Large intestine (tissue), 3 donors: Measurements from ENCODE around the gene TMEM245. TPM values are rescaled to one million over a fixed set of nuclear protein-coding genes. Genes with fewer than 3 reads are reported as not detected.
"Not testable (repeated sequence)": the region's sequence is repeated elsewhere in the genome, so short reads cannot be mapped to it uniquely, and the experiment has no call there.

Experiments used
- DNase-seq, 2 donors: peaks; one replicate each; pipeline versions ENCODE4 v3.0.0 to v3.0.0-alpha.2; 2013
- H3K27ac ChIP-seq: one replicate; pipeline ENCODE4 v1.5.1; 2013; ENCODE audit warnings: low read length
- H3K27me3 ChIP-seq: 2 replicates; pipeline ENCODE4 v1.6.1; 2013; ENCODE audit warnings: low read length; ENCODE audit not compliant: control insufficient read depth, insufficient read depth
- H3K36me3 ChIP-seq: 2 replicates; pipeline ENCODE4 v1.6.1; 2013; ENCODE audit warnings: low read length; ENCODE audit not compliant: control insufficient read depth, insufficient read depth
- H3K4me1 ChIP-seq: one replicate; pipeline ENCODE4 v1.6.1; 2013; ENCODE audit warnings: low read length; ENCODE audit not compliant: control insufficient read depth, insufficient read depth
- H3K4me3 ChIP-seq: one replicate; pipeline ENCODE4 v1.5.1; 2013; ENCODE audit warnings: low read length
- H3K9me3 ChIP-seq: one replicate; pipeline ENCODE4 v1.6.1; 2013; ENCODE audit warnings: mild to moderate bottlenecking, low read depth, low read length, moderate library complexity; ENCODE audit not compliant: control insufficient read depth
- WGBS: methylation state at CpG from one replicate; pipeline ENCODE4 v1.1.5; 2013; ENCODE audit warnings: low lambda C conversion rate; ENCODE audit not compliant: insufficient coverage; 5-methylcytosine and 5-hydroxymethylcytosine counted together
- polyA plus RNA-seq: library from polyadenylated mRNA; unstranded; fragments of 120-200 nt; gene quantifications from one replicate; pipeline ENCODE4 v1.2.1, GENCODE V29; 2013

TMEM245 gene
- polyA plus RNA-seq, 1 donor, result 62.0 TPM

DNA sequence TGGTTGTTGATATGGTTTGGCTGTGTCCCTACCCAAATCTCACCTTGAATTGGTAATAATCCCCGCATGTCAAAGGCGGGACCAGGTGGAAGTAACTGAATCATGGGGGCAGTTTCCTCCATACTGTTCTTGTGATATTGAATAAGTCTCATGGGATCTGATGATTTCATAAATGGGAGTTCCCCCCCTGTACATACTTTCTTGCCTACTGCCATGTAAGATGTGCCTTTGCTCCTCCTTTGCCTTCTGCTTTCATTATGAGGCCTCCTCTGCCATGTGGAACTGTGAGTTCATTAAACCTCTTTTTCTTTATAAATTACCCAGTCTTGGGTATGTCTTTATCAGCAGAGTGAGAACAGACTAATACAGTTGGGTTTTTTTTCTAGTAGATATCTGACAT, 148.4 kb downstream of the TMEM245 start:
- H3K4me1 ChIP-seq, H3K9me3 ChIP-seq, H3K27ac ChIP-seq, H3K4me3 ChIP-seq, H3K27me3 ChIP-seq, H3K36me3 ChIP-seq, DNase-seq: not testable (repeated sequence)
- no CpG with 5 or more reads among the region's 2 CpGs for WGBS

DNA sequence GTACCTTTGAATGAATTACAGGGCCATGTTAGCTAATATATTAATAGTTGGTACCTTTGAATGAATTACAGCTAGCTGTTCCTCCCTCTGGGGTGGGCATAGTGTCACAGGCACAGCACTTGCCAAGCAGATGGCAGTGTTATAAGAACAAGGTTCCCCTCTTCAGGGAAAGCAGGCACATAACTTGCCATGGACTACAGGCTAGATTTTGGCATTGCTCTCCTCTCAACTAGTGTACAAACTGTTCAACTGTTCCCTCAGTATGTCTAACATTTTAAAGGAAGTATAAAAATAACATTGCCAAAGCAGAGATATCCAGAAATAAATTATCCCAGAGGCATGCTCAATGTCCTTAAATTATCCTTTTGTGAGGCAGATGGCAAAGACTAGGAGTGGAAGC, 151.8 kb downstream of the TMEM245 start:
- no peak overlapping the region for H3K27ac ChIP-seq
- no peak for DNase-seq

More for the DNA sequence above, 151.8 kb downstream of the TMEM245 start:
- H3K9me3 ChIP-seq, result peaks cover 5% of the 10 kb centered on the region
- H3K36me3 ChIP-seq, result peaks cover 4% of the 10 kb centered on the region
- H3K4me1 ChIP-seq, result no peaks in the 10 kb centered on the region
- H3K27me3 ChIP-seq, result no peaks in the 10 kb centered on the region
- H3K4me3 ChIP-seq, result no peak overlapping the region

Other genes with a start within 250 kb of the TMEM245 start
- 28.8 TPM for gene ELP1, start 185.8 kb downstream of the TMEM245 start, polyA plus RNA-seq
- gene ABITRAM, start 185.5 kb downstream of the TMEM245 start, polyA plus RNA-seq, result 22.7 TPM
- gene CTNNAL1, start 106.4 kb downstream of the TMEM245 start, polyA plus RNA-seq, result 24.0 TPM
- gene FRRS1L, start 47.3 kb upstream of the TMEM245 start, polyA plus RNA-seq, result 9.1 TPM
- gene EPB41L4B, start 201.1 kb upstream of the TMEM245 start, polyA plus RNA-seq, result 35.5 TPM